Posterior vena cava (tissue), 2 donors: Measurements from ENCODE around the gene CCDC92. TPM values are rescaled to one million over a fixed set of nuclear protein-coding genes. Genes with fewer than 3 reads are reported as not detected.

ENCODE experiments used
- DNase-seq: peaks from one replicate; pipeline ENCODE4 v3.0.0-alpha.2; 2020; ENCODE audit warnings: low spot score
- intact Hi-C, 2 donors: fragments of 100-400 bp; cut with DNase I; formaldehyde crosslinking; loops; one replicate each; pipeline versions ENCODE4 v1.14.1 to v1.14.2; 2022 to 2023
- total RNA-seq, 2 donors: library from RNA; stranded (reverse); fragmentation: NEBNext Ultra II Directional; extraction: Animal tissue kit (Norgen Biotek cat#: 25700); gene quantifications; one replicate each; pipeline ENCODE4 v1.2.1, GENCODE V29; 2021
- donor health status: DM: yes; HTN: yes; CAD: no.
- donor health status: DM: yes; HTN: yes; CAD: no.

Gene CCDC92
- total RNA-seq, 2 donors from 2014 or later: 37.4 to 52.3 TPM

DNA sequence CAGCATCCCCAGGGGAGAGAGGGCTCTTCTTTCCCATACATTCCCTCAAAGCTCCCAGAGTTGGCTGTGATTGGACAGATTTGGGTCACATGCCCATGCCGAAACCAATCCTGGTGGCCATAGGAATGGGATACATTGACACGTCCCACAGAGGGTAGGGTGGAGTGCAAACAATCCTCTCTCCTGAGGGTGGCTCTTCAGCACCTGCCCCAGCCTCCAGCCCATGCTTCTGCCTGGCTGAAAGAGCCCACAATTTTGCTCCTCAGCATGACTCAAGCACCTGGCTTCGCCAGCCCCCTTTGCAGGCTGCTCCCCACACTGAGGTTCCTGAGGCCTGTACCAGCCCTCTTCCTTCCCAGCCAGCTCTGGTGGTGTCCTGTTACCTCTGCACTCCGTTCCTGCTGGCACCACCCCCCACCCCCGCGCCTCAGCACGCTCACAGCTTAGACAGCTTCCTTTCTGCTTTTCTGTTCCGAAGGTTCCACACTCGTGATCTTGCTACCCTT is 71.7 kb downstream of the CCDC92 start:
- intact Hi-C loops: no loop called here
- no peak for DNase-seq

DNA sequence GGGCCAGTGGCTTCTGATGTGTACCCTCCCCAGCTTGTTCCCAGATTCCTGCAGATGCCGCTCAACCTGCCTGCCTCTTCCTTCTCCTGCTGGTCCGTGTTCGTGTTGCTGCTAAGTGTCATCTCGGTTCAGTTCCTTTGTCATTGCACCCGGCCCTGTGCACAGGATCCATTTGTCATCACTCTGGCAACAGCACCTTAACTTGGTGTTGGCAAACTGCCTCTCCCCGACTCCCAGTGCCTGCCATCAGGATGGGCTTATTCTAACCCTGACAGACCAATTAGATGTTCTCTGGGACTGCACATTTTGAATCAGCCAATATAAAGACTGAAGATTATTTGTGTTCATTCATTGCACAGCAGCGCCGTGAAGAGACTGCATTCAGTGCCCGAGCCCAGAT is 73.3 kb downstream of the CCDC92 start:
- DNase-seq: no peak
- intact Hi-C loops: no loop called here

DNA sequence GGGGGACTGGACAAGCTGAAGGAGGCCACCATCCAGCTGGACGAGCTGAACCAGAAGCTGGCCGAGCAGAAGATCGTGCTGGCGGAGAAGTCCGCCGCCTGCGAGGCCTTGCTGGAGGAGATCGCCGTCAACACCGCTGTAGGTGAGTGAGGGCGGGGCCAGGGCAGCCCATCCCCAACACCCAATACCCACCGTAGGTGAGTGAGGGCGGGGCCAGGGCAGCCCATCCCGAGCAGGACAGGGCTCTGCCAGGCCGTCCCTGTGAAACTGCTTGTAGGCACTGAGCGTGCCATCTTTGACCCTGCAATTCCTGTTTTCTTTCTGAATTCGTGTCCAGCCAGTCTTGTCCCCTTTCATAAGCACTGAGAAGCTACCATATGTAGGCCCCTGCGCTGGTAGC is 74.0 kb downstream of the CCDC92 start:
- DNase-seq: peak; percentile 65
- intact Hi-C loops: no loop called here

DNA sequence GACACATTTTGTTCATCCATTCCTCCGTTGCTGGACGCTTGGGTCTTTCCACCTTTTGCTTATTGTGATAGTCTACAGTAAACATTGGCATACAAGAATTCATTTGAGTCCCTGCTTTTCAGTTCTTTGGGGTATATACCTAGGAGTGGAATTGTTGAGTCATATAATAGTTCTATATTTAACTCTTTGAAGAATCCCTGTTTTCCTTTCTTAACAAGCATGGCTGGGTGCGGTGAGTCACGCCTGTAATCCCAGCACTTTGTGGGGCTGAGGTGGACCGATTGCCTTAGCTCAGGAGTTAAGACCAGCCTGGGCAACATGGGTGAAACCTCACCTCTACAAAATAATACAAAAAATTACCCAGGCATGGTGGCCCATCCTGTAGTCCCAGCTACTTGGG is 75.4 kb downstream of the CCDC92 start:
- intact Hi-C loops: no loop called here
- no peak for DNase-seq

DNA sequence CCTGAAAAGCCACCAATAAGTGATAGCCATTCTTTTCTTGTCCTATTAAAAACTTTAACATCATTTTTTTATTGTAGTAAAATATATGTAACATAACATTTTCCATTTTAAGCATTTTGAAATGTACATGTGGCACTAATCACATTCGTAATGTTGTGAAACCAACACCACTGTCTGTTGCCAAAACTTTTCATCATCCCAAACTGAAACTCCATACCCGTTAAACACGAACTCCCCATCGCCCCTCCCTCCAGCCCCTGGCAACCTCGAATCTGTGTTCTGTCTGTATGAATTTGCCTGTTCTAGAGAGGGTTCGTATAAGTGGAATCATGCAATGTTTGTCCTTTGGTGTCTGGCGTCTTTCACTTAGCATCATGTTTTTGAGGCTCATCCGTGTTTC is 75.9 kb downstream of the CCDC92 start:
- intact Hi-C loops: no loop called here
- DNase-seq: no peak

DNA sequence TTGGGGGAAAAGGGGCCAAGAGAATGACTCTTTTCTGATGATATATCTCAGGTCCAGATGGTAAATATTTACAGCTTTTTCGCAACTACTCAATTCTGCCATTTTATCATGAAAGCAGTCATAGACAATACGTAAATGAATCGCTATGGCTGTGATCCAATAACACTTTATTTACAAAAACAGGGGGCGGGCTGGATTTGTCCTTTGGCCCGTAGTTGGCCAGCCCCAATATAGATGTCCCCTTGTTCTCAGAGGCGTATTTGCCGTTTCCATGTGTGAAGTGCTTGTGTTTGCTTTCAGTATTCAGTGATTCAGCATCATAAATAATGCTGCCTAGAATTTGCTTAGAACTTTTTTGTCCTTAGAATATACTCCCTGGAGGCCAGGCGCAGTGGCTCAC is 77.2 kb downstream of the CCDC92 start:
- intact Hi-C loops: no loop called here
- DNase-seq: no peak

DNA sequence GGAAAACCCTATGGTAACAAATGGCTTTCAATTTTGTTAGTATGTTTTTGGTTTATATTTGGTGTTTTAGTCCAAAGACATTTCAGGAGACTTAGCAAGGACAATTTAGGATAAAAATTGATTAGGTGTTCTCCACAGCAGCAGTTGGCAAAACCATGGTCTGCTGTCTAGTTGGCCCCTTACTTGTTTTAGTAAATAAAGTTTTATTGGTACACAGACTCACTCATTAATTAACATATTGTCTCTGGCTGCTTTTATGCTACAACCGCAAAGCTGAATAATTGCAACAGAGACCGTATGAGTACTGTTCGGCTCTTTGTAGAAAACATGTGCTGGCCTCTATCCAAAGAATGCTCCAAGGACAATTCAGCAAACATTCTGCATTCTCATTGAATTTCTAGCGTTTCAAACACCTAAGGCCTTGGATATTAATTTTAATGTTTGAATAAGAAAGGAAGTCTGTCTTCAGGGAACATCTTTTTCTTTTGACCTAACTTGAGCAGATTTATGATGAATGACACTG is 77.7 kb downstream of the CCDC92 start:
- intact Hi-C loops: no loop called here
- DNase-seq: no peak

DNA sequence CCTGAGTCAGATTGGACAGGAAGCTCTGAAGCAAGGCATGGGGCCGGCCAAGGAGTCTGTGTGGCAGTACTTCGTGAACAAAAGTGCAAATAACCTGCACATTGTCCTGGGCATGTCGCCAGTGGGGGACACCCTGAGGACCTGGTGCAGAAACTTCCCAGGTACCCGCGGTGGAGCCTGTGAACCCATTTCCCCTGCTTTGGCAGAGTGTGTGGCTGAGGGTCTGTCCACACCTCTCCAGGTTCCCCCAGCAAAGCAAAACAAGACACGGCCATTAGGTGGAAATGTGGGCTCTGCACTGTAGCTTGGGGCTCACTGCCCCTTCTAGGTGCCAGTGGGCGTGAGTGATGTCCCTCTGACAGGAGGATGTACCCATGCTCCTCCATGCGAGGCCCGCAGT is 79.4 kb downstream of the CCDC92 start:
- intact Hi-C loops: no loop called here
- DNase-seq: no peak

DNA sequence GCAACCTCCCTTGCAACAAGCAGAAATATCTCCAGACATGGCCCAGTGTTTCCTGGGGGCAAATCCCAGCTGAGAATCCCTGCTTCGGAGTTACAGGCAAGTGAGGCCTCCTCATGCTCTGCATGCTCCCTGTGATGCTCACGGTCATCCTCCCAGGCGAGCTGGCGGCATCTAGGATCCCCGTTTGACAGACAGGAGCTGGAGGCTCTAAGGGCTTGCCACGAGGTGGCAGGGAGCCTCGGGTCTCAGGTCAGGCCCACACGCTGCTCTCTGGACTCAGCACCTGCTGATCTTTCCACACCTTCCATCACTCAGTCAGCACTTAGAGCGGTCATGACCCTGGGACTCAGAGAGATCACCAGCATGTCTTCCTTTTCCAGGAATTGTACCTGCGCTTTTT is 79.8 kb downstream of the CCDC92 start:
- DNase-seq: no peak
- intact Hi-C loops: no loop called here

DNA sequence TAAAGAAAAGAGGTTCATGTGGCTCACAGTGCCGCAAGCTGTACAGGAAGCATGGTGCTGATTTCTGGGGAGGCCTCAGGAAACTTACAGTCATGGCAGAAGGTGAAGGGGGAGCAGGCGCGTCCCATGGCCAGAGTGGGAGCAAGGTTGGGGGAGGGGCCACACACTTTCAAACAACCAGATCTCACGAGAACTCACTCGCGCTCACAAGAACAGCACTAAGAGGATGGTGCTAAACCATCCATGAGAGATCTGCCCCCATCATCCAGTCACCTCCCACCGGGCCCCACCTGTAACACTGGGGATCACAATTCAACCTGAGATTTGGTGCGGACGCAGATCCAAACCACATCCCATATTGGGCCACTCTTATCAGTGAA is 80.5 kb downstream of the CCDC92 start:
- intact Hi-C loops: no loop called here
- no peak for DNase-seq

DNA sequence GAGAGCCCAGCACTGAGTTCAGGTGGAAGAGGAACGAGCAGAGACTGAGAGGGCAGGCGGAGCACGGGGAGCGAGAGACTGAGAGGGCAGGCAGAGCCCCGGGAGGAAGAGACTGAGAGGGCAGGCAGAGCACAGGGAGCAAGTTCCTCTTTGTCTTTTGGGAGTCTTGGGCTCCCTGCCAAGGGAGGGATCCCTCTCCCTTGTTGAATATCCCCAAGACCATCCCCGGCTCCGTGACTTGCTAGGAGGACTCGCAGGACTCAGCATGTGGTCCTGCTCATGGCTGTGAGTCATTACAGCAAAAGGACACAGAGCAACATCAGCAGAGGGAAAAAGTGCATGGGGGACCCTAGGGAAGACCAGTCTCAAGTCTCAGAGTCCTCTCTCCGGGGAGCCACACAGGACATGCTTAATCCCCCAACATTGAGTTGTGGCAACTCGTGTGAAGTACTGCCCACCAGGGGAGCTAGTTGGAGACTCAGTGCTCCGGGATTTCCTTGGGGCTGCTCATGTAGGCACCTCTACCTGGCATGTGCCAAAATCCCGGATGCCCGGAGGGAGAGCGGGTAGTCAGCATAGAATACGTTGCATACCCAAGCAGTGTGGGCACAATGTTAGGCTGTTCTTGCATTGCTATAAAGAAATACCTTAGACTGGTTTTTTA is 81.0 kb downstream of the CCDC92 start:
- no peak for DNase-seq
- intact Hi-C loops: no loop called here

DNA sequence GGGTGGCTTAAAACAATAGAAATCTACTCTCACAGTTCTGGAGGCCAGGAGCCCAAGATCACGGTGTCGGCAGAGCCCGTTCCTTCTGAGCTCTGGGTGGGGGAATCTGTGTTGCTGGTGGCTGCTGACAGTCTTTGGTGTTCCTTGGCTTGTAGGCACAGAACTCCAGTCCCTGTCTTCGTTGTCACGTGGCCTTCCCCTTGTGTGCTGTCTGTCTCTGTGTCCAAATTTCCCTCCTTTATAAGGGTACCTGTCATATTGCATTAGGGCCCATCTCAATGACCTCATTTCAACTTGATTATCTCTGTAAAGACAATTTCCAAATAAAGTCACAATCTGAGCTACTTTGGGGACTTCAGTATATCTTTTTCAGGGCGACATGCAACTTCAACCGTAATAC is 81.6 kb downstream of the CCDC92 start:
- no peak for DNase-seq
- intact Hi-C loops: no loop called here

DNA sequence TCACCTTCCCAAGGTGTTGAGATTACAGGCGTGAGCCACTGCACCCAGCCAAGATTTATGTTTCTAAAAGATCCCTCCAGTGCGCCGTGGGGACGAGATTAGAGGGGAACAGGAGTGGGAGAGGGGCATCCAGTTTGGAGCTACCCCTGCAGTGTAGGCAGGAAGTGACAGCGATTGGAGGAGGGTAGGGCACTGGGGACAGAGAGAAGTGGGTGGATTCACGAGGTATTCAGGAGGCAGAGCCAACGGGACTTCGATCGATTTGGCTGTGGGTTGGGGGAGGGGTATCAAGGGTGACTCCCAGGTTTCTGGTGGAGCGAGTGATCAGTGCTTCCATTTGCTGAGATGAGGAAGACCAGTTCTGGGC is 82.1 kb downstream of the CCDC92 start:
- DNase-seq: no peak
- intact Hi-C loops: no loop called here

DNA sequence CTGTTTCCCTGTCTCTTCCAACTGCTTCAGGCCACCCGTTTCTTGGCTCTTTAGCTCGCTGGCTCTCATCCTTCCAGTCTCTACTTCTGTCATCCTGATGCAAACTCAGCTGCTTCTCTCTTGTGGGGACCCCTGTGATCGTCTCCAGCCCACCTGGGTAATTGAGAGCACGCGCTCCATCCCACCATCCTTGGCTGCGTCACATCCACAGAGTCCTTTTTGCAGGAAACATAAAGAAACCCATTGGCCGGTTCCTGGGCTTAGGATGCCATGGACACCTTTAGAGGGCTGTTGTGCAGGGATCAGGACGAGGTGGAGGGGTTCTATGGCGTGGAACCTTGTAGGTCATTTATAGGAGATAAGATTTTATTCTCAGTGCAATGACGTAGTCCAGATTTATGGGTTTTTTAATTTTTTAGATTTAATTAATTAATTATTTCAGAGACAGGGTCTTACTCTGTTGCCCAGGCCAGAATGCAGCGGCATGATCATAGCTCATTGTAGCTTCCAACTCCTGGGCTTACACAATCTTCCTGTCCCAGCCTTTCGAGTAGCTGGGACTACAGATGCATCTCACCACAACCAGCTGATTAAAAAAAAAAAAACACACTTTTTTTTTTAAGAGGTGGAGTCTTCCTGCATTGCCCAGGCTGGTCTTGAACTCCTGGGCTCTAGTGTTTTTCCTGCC is 82.6 kb downstream of the CCDC92 start:
- intact Hi-C loops: no loop called here
- DNase-seq: no peak

DNA sequence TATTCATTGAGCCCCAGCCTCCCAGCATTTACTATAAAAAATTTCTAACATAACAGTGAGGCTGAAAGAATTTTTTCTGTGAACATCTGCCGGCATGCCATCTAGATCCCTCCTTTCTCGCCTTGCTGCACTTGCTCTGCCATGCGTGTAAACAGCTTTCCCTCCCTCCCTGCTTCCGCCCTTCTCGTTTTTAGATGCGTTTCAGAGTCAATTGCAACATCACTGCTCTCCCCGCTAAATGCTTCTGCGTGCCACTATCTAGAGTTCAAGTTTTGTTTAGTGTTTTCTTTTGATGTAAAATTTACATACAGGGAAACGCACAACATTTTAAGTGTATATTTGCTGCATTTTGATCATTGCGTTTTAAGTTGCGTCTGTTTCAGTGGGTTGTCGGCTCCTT is 83.6 kb downstream of the CCDC92 start:
- no peak for DNase-seq
- intact Hi-C loops: no loop called here

DNA sequence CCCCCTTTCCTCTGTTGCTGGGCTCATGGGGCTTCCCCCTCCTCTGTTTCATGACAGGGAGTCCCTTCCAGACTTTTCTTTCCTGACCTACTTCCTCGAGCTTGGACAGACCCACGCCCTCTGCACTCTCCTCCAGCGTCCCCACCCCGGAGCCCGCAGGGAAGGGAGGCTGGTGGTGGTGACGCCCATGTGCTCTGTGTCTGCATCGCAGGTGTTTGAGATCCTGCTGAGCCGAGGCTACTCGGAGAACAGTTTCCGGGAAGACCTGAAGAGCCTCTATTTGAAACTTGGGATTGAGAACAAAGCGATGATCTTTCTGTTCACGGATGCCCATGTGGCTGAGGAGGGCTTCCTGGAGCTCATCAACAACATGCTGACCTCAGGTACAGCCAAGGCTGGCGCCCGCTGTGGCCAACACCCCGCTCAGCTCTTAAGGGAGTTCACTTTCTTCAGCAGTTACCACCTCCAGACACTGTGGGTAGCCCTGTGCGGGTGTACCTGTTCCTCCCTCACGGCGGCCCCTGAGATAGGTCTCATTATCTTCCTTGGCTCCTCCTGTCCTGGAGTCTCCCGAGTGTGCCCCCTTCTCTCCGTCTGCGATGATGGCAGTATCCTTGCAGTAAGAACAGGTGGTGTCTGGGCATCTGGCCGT is 85.6 kb downstream of the CCDC92 start:
- intact Hi-C loops: no loop called here
- DNase-seq: no peak

DNA sequence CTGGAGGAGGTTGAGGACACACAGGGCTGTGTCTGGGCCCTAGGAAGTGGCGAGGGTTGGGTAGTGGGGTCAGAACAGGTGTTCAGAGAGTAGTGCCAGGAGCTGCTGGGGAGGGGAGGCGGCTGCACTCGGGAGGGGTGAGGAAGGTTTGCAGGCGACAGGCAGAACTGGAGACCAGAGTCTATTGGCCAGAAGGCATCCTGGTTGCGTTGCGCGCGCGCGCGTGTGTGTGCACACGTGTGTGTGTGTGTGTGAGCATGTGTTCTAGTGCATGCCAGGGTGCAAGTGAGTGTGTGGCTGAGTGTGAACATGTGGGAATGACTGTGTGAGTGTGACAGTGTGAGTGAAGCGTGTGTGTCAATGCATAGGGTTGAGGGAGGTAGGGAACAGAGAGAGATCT is 86.4 kb downstream of the CCDC92 start:
- DNase-seq: no peak
- intact Hi-C loops: no loop called here
